GM21619 (cell line): ENCODE measurements around the gene PASK.
"Not testable (repeated sequence)": the region's sequence is repeated elsewhere in the genome, so short reads cannot be mapped to it uniquely, and the experiment has no call there.

ENCODE experiments used
- ATAC-seq: cut with Tn5 transposase; IDR thresholded peaks from one replicate; pipeline ENCODE4 v1.9.1; 2021; ENCODE audit not compliant: unreplicated experiment

Gene PASK

GRCh38 chr2:241109210-241110088 lies 39.8 kb downstream of the PASK start:
- ATAC-seq: no peak

DNA sequence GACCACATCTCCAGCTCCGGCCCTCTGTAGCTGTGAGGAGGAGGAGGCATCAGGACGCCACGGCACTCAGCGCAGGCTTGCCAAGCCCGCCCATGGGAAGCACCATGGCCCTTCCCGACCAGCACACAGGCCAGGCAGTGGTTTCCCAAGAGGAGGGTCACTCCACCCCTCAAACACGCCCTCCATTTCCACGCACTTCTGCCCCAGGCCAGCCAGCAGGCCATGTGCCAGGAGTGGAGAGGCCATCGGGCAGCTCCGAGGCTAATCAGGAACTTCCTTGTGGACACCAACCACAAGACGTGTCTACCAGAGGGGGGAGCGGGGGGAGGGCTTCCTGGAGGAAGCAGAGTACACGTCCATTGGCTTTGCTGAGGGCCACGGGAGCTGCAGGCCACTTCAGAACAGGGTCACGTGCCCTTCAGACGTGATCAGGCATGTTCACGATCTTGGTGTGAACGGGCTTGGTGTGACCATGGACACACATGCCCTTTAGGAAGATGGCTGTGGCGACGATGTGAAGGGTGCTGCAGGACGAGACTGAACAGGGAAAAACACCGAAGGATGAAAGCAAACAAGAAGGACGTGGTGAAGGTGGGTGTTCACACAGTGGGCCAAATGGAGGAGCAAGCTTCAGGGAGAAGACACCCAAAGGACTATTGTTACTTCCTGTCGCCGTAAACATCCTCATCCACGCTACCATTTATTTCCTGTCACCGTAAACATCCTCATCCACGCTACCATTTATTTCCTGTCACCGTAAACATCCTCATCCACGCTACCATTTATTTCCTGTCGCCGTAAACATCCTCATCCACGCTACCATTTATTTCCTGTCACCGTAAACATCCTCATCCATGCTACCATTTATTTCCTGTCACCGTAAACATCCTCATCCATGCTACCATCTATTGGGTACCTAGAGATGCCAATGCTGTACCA lies 40.7 kb downstream of the PASK start:
- no peak for ATAC-seq

DNA sequence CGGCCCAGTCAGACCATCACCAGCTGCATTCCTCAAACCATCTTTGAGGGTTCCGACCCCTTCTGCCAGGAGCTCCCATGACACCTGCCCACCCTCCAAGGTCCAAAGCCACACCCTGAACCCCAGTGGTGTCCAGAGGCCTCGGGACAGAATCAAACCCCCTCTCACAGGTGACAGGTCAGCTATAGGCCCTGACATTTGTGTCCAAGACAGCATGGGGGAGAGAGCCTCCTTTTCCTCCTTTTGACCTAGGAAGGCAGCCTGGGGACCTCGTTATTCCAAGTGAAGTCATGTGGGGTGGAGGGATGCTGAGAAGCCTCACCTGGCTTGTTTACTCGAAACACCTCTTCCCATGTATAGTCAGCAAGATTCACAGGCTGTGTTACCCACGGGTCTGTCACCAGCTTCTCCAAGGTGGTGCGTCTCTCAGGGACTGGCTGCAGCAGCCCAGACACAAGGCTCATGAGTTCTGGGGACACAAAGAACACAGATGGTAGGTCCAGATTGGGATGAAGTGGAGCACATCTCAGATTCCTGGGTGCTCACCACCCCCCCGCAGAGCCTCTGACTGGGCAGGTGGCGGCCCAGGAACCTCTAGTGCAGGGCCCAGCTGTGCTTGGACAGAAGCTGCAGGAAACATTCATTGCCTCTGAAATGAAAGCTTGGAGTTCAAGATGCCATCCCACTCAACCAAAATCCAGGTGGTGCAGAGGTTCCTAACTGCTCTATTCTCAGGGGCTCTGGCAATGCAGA lies 42.1 kb downstream of the PASK start:
- ATAC-seq: no peak

GRCh38 chr2:241105641-241106040 lies 43.6 kb downstream of the PASK start:
- ATAC-seq: no peak

DNA sequence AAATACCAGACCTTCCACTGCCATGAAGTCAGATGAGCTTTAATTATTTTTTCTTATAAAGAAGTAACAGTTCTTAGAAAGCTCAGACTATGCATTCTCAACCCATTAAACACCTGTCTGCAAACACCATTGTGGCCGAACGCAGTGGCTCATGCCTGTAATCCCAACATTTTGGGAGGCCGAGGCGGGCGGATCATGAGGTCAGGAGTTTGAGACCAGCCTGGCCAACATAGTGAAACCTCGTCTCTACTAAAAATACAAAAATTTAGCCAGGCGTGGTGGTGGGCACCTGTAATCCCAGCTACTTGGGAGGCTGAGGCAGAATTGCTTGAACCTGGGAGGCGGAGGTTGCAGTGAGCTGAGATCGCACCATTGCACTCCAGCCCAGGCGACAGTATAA lies 44.7 kb downstream of the PASK start:
- ATAC-seq: not testable (repeated sequence)

DNA sequence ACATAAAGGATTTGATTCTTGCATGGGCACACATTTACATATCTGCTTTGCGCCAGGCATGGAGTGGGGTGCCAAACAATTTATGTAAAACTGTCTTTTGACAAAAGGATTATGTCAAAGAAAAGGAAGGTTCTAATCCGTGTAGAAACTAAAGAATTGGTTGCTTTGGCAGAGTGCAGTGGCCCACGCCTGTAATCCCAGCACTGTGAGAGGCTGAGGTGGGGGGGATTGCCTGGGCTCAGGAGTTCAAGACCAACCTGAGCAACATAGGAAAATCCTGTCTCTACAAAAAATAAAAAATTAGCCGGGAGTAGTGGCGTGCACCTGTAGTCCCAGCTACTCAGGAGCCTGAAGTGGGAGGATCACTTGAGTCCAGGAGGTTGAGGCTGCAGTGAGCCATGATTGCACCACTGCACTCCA lies 46.1 kb downstream of the PASK start:
- no peak for ATAC-seq

- peak; percentile 85 for ATAC-seq
These were observed 47.0 kb downstream of the PASK start, which contains the start of gene MTERF4 for GRCh38 chr2:241102239-241102803. Gene MTERF4, minus strand, starts transcription at chr2:241102287. Its CDS starts 14 bp downstream, at chr2:241102273.

- no peak for ATAC-seq
These were observed 50.0 kb downstream of the PASK start for GRCh38 chr2:241099246-241099645.

- ATAC-seq: no peak
These were observed 52.3 kb downstream of the PASK start for GRCh38 chr2:241096979-241097378.

GRCh38 chr2:241095594-241096290 lies 53.5 kb downstream of the PASK start:
- ATAC-seq: no peak

- ATAC-seq: no peak
These were observed 54.3 kb downstream of the PASK start for GRCh38 chr2:241094924-241095420.

DNA sequence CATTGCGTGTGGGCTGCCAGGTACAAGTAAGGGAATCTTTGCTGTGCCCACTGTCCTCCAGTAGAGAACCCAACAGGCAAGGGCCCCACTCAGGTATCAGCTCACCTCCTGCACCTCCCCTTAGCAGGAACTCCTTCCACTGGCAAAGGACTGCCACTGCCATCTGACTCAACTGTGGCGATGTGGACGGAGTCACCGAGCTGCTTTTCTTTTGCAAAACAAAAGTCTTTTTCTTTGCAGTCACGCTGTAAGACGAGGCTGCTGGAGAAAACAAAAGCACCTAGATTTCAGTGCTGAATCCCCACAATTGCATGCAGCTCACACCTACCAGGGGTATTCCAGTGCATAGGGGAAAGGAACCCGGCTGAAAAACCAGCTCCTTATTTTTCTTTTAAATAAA lies 55.1 kb downstream of the PASK start:
- no peak for ATAC-seq

GRCh38 chr2:241093133-241093781 lies 56.0 kb downstream of the PASK start:
- not testable (repeated sequence) for ATAC-seq

GRCh38 chr2:241092677-241093076 lies 56.6 kb downstream of the PASK start:
- ATAC-seq: no peak

DNA sequence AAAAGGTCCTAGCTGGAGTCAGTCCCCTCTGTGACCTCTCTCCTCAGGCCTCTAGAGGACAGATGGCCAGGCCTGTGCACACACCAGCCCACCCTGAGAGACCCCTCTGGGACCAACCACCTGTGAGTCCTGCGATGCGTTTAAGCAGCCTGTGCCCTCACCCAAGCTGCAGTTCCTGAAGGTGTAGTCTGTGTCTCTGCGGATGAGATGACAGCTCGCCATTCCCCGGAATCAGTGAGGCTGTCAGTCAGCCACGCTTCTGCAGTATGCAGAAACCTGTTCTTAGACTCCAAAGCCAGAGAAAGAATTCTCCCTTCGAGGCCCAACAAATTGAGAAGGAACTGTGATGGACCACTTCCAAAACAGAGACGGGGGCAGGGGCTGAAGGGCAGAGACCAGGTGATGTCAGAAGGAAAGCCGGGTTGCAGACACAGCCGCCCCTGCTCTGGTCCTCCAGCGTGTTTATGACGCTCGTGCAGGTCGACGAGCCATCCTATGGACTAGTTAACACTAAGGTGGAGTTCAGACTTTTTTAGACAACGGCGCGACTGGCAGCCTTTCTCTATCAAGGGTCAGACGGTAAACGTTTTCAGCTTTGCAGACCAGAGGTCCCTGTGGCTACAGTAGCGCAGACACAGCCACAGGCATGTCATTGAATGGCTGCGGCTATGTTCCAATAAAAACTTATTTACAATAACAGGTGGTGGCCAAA lies 57.4 kb downstream of the PASK start:
- no peak for ATAC-seq

DNA sequence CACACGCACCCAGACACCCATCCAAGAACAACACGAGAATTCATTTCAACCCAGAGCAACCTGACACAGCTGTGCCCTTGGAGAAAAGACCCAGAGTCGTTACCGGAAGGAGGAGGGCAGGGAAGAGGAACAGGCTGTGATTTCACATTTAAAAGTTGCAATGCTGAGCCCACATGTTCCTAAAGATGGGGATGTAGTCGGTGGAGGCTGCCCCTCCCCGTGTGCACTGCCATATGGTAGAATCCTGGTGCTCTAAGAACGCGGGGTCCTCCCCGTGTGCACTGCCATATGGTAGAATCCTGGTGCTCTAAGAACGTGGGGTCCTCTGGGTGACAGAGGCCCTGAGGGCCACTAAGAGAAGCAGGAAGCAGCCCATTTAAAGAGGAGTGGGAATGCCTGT lies 58.1 kb downstream of the PASK start:
- no peak for ATAC-seq

- no peak for ATAC-seq
These were observed 60.2 kb downstream of the PASK start for GRCh38 chr2:241088791-241089732.

- ATAC-seq: peak; percentile 47
These were observed 60.9 kb downstream of the PASK start for GRCh38 chr2:241088376-241088775.
